ENCODE results near the gene POC5.

DNA sequence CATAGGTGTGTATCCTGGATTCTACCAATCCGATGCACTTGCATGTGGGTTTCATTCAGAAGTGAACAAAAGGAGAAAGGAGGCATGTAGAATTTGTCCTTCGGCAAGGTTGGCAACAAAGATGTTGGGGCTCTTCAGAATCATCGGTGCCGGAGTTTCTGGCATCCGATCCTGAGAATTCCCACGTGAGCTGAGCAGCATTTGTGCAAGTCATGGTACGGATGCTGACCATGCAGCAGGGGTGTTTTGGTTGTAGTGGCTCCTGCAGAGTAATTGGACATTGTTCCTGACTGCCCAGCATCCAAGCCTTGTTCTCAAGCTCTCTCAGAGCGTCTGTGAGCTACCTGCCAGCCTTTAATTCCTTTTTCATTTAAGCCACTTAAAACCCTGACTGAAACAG lies 19.0 kb upstream of the POC5 start:
- TF ChIP-seq, protein P1, sequence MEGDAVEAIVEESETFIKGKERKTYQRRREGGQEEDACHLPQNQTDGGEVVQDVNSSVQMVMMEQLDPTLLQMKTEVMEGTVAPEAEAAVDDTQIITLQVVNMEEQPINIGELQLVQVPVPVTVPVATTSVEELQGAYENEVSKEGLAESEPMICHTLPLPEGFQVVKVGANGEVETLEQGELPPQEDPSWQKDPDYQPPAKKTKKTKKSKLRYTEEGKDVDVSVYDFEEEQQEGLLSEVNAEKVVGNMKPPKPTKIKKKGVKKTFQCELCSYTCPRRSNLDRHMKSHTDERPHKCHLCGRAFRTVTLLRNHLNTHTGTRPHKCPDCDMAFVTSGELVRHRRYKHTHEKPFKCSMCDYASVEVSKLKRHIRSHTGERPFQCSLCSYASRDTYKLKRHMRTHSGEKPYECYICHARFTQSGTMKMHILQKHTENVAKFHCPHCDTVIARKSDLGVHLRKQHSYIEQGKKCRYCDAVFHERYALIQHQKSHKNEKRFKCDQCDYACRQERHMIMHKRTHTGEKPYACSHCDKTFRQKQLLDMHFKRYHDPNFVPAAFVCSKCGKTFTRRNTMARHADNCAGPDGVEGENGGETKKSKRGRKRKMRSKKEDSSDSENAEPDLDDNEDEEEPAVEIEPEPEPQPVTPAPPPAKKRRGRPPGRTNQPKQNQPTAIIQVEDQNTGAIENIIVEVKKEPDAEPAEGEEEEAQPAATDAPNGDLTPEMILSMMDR (IDR thresholded peaks at IDR 0.05) = no peak
- TF ChIP-seq POLR2A (IDR thresholded peaks at IDR 0.05) (no peak), EP300 (IDR thresholded peaks at IDR 0.05) (no peak)

All from ovary (tissue), 3 donors.